HepG2 (cell line): ENCODE data around the gene FAM114A1. TPM values are rescaled to one million over a fixed set of nuclear protein-coding genes. Genes with fewer than 3 reads are reported as not detected.

Experiments
- ARNTL ChIP-seq: sonication (generic); formaldehyde crosslinking; IDR thresholded peaks from 2 replicates; pipeline ENCODE4 v1.4.0; 2020; ENCODE audit warnings: mild to moderate bottlenecking, missing genetic modification reagents
- HOXA9 ChIP-seq: sonication (generic); formaldehyde crosslinking; IDR thresholded peaks from 2 replicates; pipeline ENCODE4 v1.8.1; 2022; ENCODE audit warnings: missing genetic modification reagents, mild to moderate bottlenecking, moderate library complexity, borderline replicate concordance
- IKZF4 ChIP-seq: sonication (generic); formaldehyde crosslinking; IDR thresholded peaks from 2 replicates; pipeline ENCODE4 v1.5.1; 2020; ENCODE audit warnings: borderline replicate concordance, mild to moderate bottlenecking, low read depth, missing genetic modification reagents; ENCODE audit errors: not compliant biosample characterization
- MAFK ChIP-seq, 2 experiments: IDR thresholded peaks in 1 of 2; conservative IDR thresholded peaks in 1 of 2; 2 replicates each; pipeline ENCODE4 v1.6.1; 2011; ENCODE audit warnings: improper control_type of control experiment in 2 of 2, low read length in 2 of 2
- MBD4 ChIP-seq: IDR thresholded peaks from 2 replicates; pipeline ENCODE4 v1.6.1; 2012; ENCODE audit warnings: low read length, inconsistent platforms, borderline replicate concordance
- MEIS2 ChIP-seq: sonication (generic); formaldehyde crosslinking; IDR thresholded peaks from 2 replicates; pipeline ENCODE4 v1.9.0; 2021; ENCODE audit warnings: mild to moderate bottlenecking, missing genetic modification reagents
- MIXL1 ChIP-seq: IDR thresholded peaks from 2 replicates; pipeline ENCODE4 v1.6.1; 2016
- NFIC ChIP-seq: IDR thresholded peaks from 2 replicates; pipeline ENCODE4 v1.6.1; 2012; ENCODE audit warnings: mild to moderate bottlenecking, low read length, inconsistent platforms
- ZNF501 ChIP-seq: sonication (generic); formaldehyde crosslinking; IDR thresholded peaks from 2 replicates; pipeline ENCODE4 v1.5.1; 2020; ENCODE audit warnings: mild to moderate bottlenecking, moderate library complexity, missing genetic modification reagents
- ZNF562 ChIP-seq: sonication (generic); formaldehyde crosslinking; IDR thresholded peaks from 2 replicates; pipeline ENCODE4 v1.8.0; 2022; ENCODE audit warnings: missing genetic modification reagents, borderline replicate concordance
- ZNF619 ChIP-seq: sonication (generic); formaldehyde crosslinking; IDR thresholded peaks from 2 replicates; pipeline ENCODE4 v1.4.0; 2020; ENCODE audit warnings: mild to moderate bottlenecking, missing genetic modification reagents
- ZNF784 ChIP-seq: sonication (generic); formaldehyde crosslinking; IDR thresholded peaks from 2 replicates; pipeline ENCODE4 v1.5.1; 2020; ENCODE audit warnings: missing genetic modification reagents, mild to moderate bottlenecking, borderline replicate concordance
- ZNF839 ChIP-seq: sonication (generic); formaldehyde crosslinking; IDR thresholded peaks from 2 replicates; pipeline ENCODE4 v1.4.0; 2020; ENCODE audit warnings: missing genetic modification reagents, mild to moderate bottlenecking, borderline replicate concordance
- polyA plus RNA-seq, 8 experiments: library from polyadenylated mRNA; depleted of rRNA in 3 of 8; stranded (reverse) in 7 of 8; unstranded in 1 of 8; fragments of >200 nt; fragmentation: Illumina TruSeq in 4 of 8; extraction: Trizol in 4 of 8; gene quantifications; 2 replicates each; pipeline versions ENCODE4 v1.2.1 to v1.2.3, GENCODE V29; 2011 to 2016; ENCODE audit warnings: low read depth in 4 of 8, missing spikeins in 1 of 8, mixed read lengths in 1 of 8; ENCODE audit not compliant: insufficient read depth in 1 of 8
- total RNA-seq, 5 experiments: library from RNA; depleted of rRNA; stranded (reverse); fragments of >200 nt; fragmentation: Illumina TruSeq; extraction: Trizol; gene quantifications; 2 replicates each; pipeline ENCODE4 v1.2.3, GENCODE V29; 2016; ENCODE audit warnings: low read depth in 1 of 5
- TF ChIP-seq, protein P1 (sequence below): IDR thresholded peaks from 2 replicates; pipeline ENCODE4 v1.6.1; 2016; ENCODE audit warnings: low read depth
- TF ChIP-seq, protein P2 (sequence below), 2 experiments: IDR thresholded peaks; 2 replicates each; pipeline ENCODE4 v1.6.1; 2011 to 2012; ENCODE audit warnings: low read length in 2 of 2, borderline replicate concordance in 1 of 2, low read depth in 1 of 2, mild to moderate bottlenecking in 1 of 2, moderate library complexity in 1 of 2
- TF ChIP-seq, protein P3 (sequence below): sonication (generic); formaldehyde crosslinking; IDR thresholded peaks from 2 replicates; pipeline ENCODE4 v1.4.0; 2020; ENCODE audit warnings: mild to moderate bottlenecking, missing genetic modification reagents

Gene FAM114A1
- total and polyA plus RNA-seq, 2 of the 13 experiments (the other 11 are each of a cell fraction or from before 2014, with no cell fraction given) = 61.0 to 76.9 TPM

GRCh38 chr4:38904090-38904666 lies 36.6 kb downstream of the FAM114A1 start (continued):
- TF ChIP-seq MAFK (conservative IDR thresholded peaks at IDR 0.05 in 1 of 2, IDR thresholded peaks at IDR 0.05 in 1 of 2; ENCODE audit: low read length in 2 of 2) (no peak), ZNF501 (CRISPR knock-in tag) (no peak), HOXA9 (no peak), ZNF619 (CRISPR knock-in tag) (no peak), ZNF562 (CRISPR knock-in tag) (no peak), NFIC (peak; percentile 75; the same call in 1 of the 2 replicates), ZNF784 (CRISPR knock-in tag) (no peak), ARNTL (CRISPR knock-in tag) (no peak), MEIS2 (CRISPR knock-in tag) (no peak), MBD4 (no peak), MIXL1 (CRISPR knock-in tag) (peak; percentile 76), ZNF839 (CRISPR knock-in tag) (no peak), IKZF4 (no peak)
- TF ChIP-seq, protein P1, sequence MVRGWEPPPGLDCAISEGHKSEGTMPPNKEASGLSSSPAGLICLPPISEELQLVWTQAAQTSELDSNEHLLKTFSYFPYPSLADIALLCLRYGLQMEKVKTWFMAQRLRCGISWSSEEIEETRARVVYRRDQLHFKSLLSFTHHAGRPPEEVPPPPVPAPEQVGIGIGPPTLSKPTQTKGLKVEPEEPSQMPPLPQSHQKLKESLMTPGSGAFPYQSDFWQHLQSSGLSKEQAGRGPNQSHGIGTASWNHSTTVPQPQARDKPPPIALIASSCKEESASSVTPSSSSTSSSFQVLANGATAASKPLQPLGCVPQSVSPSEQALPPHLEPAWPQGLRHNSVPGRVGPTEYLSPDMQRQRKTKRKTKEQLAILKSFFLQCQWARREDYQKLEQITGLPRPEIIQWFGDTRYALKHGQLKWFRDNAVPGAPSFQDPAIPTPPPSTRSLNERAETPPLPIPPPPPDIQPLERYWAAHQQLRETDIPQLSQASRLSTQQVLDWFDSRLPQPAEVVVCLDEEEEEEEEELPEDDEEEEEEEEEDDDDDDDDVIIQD (CRISPR knock-in tag) = peak; percentile 13; the same call in 1 of the 2 replicates
- TF ChIP-seq, protein P2, sequence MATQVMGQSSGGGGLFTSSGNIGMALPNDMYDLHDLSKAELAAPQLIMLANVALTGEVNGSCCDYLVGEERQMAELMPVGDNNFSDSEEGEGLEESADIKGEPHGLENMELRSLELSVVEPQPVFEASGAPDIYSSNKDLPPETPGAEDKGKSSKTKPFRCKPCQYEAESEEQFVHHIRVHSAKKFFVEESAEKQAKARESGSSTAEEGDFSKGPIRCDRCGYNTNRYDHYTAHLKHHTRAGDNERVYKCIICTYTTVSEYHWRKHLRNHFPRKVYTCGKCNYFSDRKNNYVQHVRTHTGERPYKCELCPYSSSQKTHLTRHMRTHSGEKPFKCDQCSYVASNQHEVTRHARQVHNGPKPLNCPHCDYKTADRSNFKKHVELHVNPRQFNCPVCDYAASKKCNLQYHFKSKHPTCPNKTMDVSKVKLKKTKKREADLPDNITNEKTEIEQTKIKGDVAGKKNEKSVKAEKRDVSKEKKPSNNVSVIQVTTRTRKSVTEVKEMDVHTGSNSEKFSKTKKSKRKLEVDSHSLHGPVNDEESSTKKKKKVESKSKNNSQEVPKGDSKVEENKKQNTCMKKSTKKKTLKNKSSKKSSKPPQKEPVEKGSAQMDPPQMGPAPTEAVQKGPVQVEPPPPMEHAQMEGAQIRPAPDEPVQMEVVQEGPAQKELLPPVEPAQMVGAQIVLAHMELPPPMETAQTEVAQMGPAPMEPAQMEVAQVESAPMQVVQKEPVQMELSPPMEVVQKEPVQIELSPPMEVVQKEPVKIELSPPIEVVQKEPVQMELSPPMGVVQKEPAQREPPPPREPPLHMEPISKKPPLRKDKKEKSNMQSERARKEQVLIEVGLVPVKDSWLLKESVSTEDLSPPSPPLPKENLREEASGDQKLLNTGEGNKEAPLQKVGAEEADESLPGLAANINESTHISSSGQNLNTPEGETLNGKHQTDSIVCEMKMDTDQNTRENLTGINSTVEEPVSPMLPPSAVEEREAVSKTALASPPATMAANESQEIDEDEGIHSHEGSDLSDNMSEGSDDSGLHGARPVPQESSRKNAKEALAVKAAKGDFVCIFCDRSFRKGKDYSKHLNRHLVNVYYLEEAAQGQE (IDR thresholded peaks at IDR 0.05; ENCODE audit: borderline replicate concordance in 1 of 2, low read depth in 1 of 2, low read length in 2 of 2) = 0 out of 4 replicates have a peak, but pooled peaks of 1 of the 2 experiments have one; percentile 5
- TF ChIP-seq, protein P3, sequence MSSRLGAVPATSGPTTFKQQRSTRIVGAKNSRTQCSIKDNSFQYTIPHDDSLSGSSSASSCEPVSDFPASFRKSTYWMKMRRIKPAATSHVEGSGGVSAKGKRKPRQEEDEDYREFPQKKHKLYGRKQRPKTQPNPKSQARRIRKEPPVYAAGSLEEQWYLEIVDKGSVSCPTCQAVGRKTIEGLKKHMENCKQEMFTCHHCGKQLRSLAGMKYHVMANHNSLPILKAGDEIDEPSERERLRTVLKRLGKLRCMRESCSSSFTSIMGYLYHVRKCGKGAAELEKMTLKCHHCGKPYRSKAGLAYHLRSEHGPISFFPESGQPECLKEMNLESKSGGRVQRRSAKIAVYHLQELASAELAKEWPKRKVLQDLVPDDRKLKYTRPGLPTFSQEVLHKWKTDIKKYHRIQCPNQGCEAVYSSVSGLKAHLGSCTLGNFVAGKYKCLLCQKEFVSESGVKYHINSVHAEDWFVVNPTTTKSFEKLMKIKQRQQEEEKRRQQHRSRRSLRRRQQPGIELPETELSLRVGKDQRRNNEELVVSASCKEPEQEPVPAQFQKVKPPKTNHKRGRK (CRISPR knock-in tag) = no peak
